A204.1 (cell line): ENCODE results near the gene CCL3.
"Not testable (repeated sequence)": the region's sequence is repeated elsewhere in the genome, so short reads cannot be mapped to it uniquely, and the experiment has no call there.

Source experiments
- FAIRE-seq: peaks from 2 replicates; lab custom pipeline; 2012; peaks lifted over from hg19 to GRCh38; lab: Jason Lieb, UNC

CCL3 gene

DNA sequence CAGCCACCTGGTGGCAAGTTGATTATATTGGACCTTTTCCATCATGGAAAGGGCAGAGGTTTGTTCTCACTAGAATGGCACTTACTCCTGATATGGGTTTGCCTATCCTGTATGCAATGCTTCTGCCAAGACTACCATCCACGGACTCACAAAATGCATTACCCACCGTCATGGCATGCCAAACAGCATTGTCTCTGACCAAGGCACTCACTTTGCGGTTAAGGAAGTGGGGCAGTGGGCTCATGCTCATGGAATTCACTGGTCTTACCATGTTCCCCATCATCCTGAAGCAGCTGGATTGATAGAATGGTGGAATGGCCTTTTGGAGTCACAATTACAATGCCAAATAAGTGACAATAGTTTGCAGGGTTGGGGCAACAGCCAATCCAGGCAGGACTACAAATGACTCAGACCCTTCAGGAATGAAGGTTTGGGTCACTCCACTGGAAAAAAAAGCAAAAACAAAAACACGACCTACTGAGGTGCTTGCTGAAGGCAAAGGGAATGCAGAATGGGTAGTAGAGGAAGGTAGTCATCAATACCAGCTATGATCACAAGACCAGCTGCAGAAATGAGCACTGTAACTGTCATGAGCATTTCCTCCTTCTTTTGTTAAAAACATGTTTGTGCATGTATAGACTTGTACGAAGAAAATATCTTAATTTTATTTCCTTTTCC is 25.2 kb upstream of the CCL3 start:
- not testable (repeated sequence) for FAIRE-seq

GRCh38 chr17:36113131-36113530 is 23.2 kb upstream of the CCL3 start:
- FAIRE-seq: not testable (repeated sequence)

DNA sequence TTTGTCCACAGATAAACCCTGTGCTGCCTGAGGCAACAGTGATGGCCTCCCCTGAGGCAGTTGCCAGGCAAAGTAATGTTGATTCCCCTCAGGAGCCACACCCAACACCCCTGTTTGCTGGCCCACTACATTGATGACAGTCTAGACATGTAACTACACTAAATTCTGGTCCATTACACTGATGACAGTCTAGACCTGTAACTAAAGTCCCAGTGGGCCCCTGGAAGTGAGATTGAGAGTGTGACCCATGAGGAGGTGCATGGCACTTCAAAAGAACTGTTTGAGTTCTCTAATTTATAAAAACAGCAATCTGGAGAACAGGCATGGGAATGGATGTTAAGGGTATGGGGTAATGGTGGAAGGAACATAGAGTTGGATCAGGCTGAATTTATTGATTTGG is 22.6 kb upstream of the CCL3 start:
- no peak for FAIRE-seq

DNA sequence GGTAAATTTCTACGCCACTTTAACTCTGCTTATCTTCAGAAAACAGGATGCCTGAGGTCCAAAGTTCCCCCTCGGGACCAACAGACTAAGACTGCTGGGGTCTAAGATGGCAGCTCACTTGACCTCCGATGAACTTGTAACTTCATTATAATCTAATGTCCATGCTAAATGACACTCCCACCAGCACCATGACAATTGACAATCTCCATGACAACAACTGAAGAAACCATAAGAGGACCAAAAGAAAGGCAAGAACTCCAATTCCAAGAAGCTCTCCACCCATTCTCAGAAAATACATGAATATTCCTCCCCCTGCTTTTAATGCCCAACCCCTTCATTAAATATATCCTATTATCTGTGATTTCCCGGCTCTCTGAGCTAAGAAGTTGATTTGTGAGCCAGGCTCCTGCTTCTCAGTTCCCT is 21.1 kb upstream of the CCL3 start:
- FAIRE-seq: no peak

GRCh38 chr17:36108265-36108664 is 18.3 kb upstream of the CCL3 start:
- FAIRE-seq: not testable (repeated sequence)

GRCh38 chr17:36107660-36108059 is 17.7 kb upstream of the CCL3 start:
- FAIRE-seq: no peak

DNA sequence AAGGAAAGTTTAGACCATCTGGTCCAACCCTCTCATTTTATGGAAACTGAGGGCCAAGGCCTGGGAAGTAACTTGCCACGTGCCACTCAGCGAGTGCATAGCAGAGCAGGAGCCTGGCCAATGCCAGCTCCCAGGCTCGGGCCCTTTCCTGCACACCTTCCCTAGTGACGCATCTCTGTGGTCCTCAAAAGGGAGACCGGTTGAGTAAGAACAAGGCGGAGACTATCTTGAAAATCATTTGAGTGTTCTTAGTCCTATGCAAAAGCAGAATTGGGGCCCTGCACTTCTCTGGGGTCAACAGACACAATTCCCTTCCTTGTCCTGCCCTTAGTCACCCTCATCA is 16.5 kb upstream of the CCL3 start:
- FAIRE-seq: no peak

GRCh38 chr17:36105781-36106492 is 16.0 kb upstream of the CCL3 start:
- FAIRE-seq: no peak

DNA sequence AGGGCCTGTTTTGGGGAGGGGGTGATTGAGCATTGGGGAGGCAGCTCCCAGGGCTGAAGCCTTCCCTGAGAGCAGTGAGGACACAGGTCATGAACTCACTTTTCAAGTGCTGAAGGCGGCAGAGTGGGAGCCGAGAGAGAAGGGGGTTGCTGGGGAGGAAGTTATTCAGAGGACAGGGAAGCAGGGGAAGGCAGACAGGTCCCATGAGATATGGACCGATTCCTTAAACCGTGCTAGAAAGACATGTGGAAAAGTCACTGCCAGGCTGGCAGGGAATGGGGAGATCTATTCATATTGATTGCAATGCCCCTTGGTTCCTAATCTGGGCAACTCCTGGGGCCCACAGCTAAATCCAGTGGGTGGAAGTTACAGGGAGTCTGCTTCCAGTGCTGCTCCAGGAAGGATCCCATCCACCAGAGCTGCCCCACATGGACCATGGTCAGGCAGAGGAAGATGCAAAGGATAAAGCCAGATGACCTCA is 14.8 kb upstream of the CCL3 start:
- no peak for FAIRE-seq

DNA sequence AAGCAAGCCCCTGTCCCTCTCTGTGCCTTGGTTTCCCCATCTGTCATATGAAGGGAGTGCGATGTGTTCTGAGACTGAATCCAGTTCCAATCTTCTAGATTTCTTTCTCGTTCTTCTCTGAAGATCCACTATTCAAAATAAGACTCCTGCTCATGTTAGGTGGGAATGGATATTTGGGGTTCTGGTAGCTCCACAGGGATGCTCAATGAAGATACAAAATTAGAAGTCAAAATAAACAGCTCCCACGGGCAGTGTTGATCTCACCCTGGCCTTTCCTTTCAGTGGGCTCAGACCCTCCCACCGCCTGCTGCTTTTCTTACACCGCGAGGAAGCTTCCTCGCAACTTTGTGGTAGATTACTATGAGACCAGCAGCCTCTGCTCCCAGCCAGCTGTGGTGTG is 14.3 kb upstream of the CCL3 start:
- FAIRE-seq: not testable (repeated sequence)

DNA sequence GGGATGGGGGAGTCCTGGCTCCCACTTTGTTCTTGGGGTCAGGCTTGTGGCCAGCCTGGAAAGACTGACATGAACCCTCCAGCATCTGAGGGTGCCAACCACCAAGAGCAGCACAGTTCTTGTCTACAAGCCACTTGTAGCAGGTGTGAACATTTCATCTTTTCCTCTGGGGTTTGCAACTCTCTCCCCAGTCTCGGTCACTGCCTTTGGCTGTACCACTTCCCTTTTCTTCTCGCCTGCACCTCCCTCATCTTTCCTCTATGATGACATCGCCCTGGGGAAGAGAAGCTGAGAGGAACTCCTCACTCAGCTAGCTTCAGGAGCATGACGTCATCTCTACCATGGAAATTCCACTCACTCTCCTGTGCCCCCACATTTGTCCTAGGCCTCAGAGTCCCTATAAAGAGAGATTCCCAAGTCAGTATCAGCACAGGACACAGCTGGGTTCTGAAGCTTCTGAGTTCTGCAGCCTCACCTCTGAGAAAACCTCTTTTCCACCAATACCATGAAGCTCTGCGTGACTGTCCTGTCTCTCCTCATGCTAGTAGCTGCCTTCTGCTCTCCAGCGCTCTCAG is 13.5 kb upstream of the CCL3 start, which contains the start of gene CCL4:
Gene CCL4, plus strand, starts transcription at position 427 of the 575 bp plus-strand sequence. Its CDS starts 79 bp downstream, at position 506.
- not testable (repeated sequence) for FAIRE-seq

DNA sequence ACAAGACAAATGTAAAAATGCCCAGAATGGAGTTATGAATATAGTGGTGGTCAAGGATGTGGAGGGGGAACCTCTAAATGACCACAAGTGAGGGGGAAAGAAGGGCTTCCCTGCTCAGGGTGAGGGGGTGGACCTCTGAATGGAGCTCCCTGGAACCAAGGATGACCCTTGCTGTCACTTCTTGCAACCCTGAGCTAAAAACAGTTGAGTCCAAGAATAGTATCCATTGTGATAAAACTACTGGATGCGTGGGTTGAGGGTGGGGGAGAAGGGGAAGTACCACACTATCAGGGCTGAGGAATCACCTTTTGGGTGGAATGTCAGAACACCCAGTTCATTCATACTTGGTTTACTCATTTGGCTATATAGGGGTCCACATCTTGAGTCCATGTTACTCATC is 9.1 kb upstream of the CCL3 start:
- FAIRE-seq: not testable (repeated sequence)

DNA sequence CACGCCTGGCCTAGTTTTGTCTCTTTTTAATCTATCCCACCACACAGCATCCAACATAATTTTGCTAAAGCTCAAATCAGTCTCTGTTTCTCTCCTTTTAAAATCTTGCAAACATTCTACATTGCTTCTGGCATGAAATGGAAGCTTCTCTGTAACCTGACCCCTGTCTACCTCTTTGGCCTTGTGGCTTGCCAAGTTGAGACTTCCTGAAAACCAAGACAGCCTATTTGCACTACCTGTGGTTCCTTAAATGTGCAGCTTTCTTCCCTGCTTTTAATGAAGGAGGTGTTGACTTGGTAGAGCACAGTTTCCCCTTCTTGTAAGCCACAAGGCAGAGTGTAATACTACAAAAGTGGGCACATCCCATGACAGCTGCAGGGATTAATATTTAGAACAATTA is 6.0 kb upstream of the CCL3 start:
- no peak for FAIRE-seq

DNA sequence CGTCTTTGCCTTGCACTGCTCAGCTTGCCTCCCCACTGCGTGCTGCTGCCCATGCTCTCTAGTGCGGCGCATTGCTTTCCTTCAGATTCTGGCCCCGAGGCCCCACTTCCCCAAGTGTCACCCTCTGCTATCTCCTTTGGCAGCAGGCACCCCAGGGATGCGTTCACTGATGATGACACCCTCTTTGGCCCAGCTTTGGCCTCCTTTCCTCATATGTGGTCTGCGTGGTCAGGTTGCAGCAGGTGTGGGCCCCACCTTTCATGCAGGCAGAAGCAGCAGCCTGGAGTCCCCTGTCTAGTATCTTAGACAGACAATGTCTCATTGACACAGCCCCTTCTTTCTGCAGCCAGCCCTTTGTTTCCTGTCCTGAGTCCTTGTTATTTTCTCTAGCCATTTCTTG is 4.8 kb upstream of the CCL3 start:
- no peak for FAIRE-seq

DNA sequence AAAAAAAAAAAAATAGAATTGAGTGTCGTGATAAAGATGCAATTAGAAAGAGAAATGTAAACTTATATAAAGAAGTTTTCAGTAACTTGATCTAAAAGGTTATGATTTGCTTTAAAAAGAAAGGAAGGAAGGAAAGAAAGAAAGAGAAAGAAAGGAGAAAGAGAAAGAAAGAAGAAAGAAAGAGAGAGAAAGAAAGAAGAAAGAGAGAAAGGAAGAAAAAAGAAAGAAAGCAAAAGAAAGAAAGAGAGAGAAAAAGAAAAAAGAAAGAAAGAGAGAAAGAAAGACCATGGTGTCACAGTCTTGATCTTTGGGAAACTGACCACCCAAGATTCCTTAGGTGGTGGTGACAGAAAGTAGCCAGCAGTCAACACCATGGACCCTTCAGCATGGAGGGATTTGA is 4.3 kb upstream of the CCL3 start:
- FAIRE-seq: no peak

DNA sequence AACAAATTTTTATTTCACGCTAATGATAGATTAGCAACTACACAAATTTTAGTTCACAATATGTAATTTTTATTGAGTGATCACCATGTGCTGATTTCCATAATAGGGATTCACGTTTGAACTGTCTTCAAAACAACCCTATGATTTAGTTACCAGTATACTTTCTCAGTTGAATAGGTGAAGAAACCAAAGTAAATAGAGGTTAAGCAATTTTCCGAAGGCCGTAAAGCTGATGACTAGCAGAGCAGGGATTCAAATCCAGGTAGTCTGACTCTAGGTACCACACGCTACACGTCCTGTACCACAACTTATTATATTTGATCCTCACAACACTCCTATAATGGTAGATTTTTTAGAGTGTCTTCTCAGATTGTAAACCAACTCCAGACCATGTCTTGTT is 2.8 kb upstream of the CCL3 start:
- not testable (repeated sequence) for FAIRE-seq

DNA sequence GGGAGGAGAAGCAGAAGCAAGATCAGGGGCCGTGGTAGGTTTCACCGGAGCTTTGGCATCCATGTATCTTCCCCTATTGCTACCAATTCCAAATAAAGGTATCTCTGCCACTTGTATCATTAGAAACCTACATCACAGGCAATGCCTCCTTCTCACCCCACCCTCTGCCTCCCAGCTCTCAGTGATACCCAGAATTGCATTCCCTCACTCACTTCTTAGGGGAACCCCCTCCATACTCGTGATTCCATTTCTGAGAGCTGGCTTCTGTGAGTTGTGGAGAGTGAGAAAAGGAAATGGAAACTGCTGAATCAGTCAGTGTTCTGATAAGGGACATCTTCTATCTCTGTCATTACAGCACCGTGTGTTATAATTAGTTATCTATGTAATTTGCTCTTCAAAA is 2.3 kb upstream of the CCL3 start:
- no peak for FAIRE-seq

DNA sequence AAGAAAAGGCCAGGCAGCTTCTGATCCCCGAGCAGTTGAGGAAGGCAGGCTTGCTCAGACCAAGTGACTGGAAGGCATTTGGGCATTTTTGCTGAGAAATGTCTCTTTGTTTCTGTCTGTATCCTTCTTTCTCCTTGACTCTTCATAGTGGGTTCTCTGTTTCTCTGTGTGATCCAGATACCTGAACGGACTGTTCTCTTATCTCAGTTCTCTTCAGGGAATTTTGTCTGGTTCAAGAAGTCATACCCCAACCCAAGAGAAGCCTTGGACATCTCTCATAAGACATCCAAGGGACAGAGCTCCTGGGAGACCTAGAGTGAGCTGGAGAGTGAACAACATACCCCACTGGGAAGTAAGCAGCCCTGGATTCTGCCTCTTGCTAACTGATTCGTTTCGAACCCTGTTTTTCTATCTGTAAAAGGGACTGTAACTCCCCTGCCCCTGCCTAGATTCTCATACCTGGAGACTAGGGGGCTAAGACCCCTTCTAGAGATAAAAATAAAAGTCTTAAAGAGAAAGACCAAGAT is 541 bp downstream of the CCL3 start:
- no peak for FAIRE-seq

- FAIRE-seq: no peak
Measured at GRCh38 chr17:36088670-36089338, 1.1 kb downstream of the CCL3 start.

DNA sequence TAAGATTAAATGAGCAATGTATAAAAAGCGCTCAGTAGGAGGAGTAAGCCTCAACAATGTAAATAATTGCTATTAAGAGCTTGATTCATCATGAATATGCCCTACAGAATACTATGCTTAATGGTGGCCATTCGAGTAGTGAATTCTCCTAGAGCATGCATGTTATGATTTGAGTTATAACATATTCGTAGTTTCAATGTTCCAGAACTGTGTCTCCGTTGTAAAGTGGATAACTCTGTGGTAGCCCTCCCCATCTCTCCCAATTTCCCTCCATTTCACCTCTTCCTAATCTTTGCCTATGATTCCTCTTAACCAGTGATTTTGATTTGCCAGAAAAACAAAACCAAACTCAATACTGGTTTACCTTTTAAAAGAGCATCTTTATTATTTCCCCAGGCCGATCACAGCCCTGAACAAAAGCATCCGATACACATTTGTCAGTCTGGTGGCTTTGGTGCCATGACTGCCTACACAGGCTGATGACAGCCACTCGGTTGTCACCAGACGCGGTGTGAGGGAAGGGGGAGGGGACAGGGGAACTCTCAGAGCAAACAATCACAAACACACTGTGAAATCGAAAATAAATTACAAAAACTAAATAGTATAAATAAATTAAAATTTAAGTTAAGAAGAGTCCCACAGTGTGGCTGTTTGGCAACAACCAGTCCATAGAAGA is 1.9 kb downstream of the CCL3 start:
- FAIRE-seq: not testable (repeated sequence)

- FAIRE-seq: not testable (repeated sequence)
Measured at GRCh38 chr17:36087471-36087870, 2.5 kb downstream of the CCL3 start.

DNA sequence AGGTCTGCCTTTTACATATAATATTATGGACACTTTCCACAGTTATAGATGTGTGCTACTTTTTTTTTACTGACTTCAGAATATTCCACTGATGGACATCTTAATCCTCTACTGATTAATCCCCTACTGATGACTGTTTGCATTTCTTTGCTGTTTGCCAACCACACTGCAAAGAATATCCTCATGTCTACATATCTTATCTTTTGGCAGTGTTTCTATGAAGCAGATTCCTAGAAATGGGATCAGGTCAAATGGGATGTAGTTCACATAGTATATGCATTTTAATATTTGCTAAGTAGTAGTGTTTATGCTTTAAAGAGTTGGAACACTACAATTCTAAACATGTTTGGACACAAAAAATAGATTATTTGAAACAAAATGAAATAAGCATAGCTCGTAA is 3.2 kb downstream of the CCL3 start:
- no peak for FAIRE-seq
